ENCODE results near the gene PPP1R3E. TPM values are rescaled to one million over a fixed set of nuclear protein-coding genes. Genes with fewer than 3 reads are reported as not detected.

PPP1R3E gene
- total and polyA plus RNA-seq, 2 of the 13 experiments (the other 11 are each of a cell fraction or from before 2014, with no cell fraction given), result 16.5 to 26.5 TPM

GRCh38 chr14:23321572-23322547, 19.2 kb upstream of the PPP1R3E start (continued):
- no peak for TF ChIP-seq PCBP2 (optimal IDR thresholded peaks at IDR 0.05; ENCODE audit: low read depth, low read length, poor library complexity, severe bottlenecking)
- TF ChIP-seq IRF9 (CRISPR knock-in tag; IDR thresholded peaks at IDR 0.05; ENCODE audit: borderline replicate concordance), result no peak
- 0 out of 2 replicates have a peak, but pooled peaks have one; percentile 56 for TF ChIP-seq SMAD9 (CRISPR knock-in tag; IDR thresholded peaks at IDR 0.05)
- no peak for TF ChIP-seq ZNF143 (CRISPR knock-in tag; IDR thresholded peaks at IDR 0.05)
- no peak for TF ChIP-seq TCF7L2 (IDR thresholded peaks at IDR 0.05; ENCODE audit: low read depth, low read length)
- no peak; the same call in 1 of the 2 replicates for TF ChIP-seq ZNF652 (CRISPR knock-in tag; IDR thresholded peaks at IDR 0.05; ENCODE audit: borderline replicate concordance, low read depth)
- peak; percentile 84; the same call in 1 of the 2 replicates for TF ChIP-seq SNRNP70 (IDR thresholded peaks at IDR 0.05; ENCODE audit: low read depth, low read length)
- peak; percentile 32; the same call in 1 of the 2 replicates for TF ChIP-seq ZNF615 (CRISPR knock-in tag; IDR thresholded peaks at IDR 0.05; ENCODE audit: borderline replicate concordance)
- no peak for TF ChIP-seq ZBTB37 (CRISPR knock-in tag; IDR thresholded peaks at IDR 0.05)
- no peak for TF ChIP-seq SMC3 (IDR thresholded peaks at IDR 0.05; ENCODE audit: low read length)
- no peak for TF ChIP-seq CC2D1A (CRISPR knock-in tag; IDR thresholded peaks at IDR 0.05)
- peak; percentile 40 for TF ChIP-seq PITX1 (CRISPR knock-in tag; IDR thresholded peaks at IDR 0.05)
- no peak for TF ChIP-seq ZNF556 (CRISPR knock-in tag; IDR thresholded peaks at IDR 0.05; ENCODE audit: borderline replicate concordance)
- TF ChIP-seq KLF15 (CRISPR knock-in tag; IDR thresholded peaks at IDR 0.05; ENCODE audit: borderline replicate concordance), result no peak; the same call in 1 of the 2 replicates
- TF ChIP-seq PHF8 (CRISPR knock-in tag; IDR thresholded peaks at IDR 0.05), result peak; percentile 84
- TF ChIP-seq ZNF678 (CRISPR knock-in tag; IDR thresholded peaks at IDR 0.05), result peak; percentile 83; the same call in 1 of the 2 replicates
- TF ChIP-seq MLLT10 (CRISPR knock-in tag; IDR thresholded peaks at IDR 0.05), result peak; percentile 60; the same call in 1 of the 2 replicates
- TF ChIP-seq ZNF512B (CRISPR knock-in tag; IDR thresholded peaks at IDR 0.05; ENCODE audit: borderline replicate concordance), result peak; percentile 90; the same call in 1 of the 2 replicates
- TF ChIP-seq FOXK1 (CRISPR knock-in tag; IDR thresholded peaks at IDR 0.05; ENCODE audit: borderline replicate concordance, low read depth), result no peak
- TF ChIP-seq ZNF530 (CRISPR knock-in tag; IDR thresholded peaks at IDR 0.05; ENCODE audit: low read depth), result no peak
- no peak for TF ChIP-seq GRHL1 (CRISPR knock-in tag; conservative IDR thresholded peaks at IDR 0.05)
- no peak for TF ChIP-seq ZNF460 (CRISPR knock-in tag; IDR thresholded peaks at IDR 0.05; ENCODE audit: borderline replicate concordance)
